Measurements from ENCODE around the gene SNRNP200.

- TF ChIP-seq CTCF (optimal IDR thresholded peaks at IDR 0.05 in 1 of 3, IDR thresholded peaks at IDR 0.05 in 1 of 3, conservative IDR thresholded peaks at IDR 0.05 in 1 of 3; ENCODE audit: extremely low read depth in 1 of 3, insufficient read depth in 2 of 3, low read length in 3 of 3), result no peak
- TF ChIP-seq EZH2 (IDR thresholded peaks at IDR 0.05; ENCODE audit: low read length), result no peak
Observed at GRCh38 chr2:96326990-96327820, 21.9 kb upstream of the SNRNP200 start.
